GM12891 (cell line): ENCODE results near the gene SNX10.

Experiments
- POLR2A ChIP-seq: IDR thresholded peaks from 2 replicates; pipeline ENCODE4 v1.6.1; 2011; ENCODE audit warnings: low read depth, low read length, control low read depth
- POLR2AphosphoS5 ChIP-seq: IDR thresholded peaks from 2 replicates; pipeline ENCODE4 v1.6.1; 2011; ENCODE audit warnings: low read depth, low read length, control low read depth
- SPI1 ChIP-seq: IDR thresholded peaks from 2 replicates; pipeline ENCODE4 v1.6.1; 2011; ENCODE audit warnings: low read depth, low read length, control low read depth
- TAF1 ChIP-seq: IDR thresholded peaks from 2 replicates; pipeline ENCODE4 v1.6.1; 2011; ENCODE audit warnings: low read depth, low read length, control low read depth

DNA sequence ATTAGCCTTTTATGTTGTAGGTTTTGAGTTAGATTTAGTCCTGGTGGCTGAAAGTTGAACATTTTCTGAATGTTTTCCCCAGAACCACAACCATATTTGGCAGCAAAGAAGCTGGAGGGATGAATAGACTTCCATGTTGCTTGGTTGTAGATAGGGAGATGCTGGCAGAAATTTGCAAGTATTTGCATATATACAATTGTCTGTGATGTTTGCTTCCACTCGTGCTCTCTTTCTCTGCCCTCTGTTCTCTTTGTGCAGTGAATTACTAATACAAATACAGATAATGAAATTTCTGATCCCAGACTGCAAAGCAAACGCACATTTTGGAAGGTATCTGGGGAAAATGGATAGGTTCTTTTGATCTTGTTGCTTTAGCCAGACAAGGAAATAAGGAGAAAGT, 96.1 kb downstream of the SNX10 start:
- TF ChIP-seq POLR2A (no peak), TAF1 (no peak), SPI1 (no peak), POLR2AphosphoS5 (no peak)
